ENCODE measurements around the gene UGT1A9. TPM values are rescaled to one million over a fixed set of nuclear protein-coding genes. Genes with fewer than 3 reads are reported as not detected.
"Not testable (repeated sequence)": the region's sequence is repeated elsewhere in the genome, so short reads cannot be mapped to it uniquely, and the experiment has no call there.

Gene UGT1A9
- total RNA-seq, 2 donors from 2014 or later, result 0.12 TPM; not detected in 1

DNA sequence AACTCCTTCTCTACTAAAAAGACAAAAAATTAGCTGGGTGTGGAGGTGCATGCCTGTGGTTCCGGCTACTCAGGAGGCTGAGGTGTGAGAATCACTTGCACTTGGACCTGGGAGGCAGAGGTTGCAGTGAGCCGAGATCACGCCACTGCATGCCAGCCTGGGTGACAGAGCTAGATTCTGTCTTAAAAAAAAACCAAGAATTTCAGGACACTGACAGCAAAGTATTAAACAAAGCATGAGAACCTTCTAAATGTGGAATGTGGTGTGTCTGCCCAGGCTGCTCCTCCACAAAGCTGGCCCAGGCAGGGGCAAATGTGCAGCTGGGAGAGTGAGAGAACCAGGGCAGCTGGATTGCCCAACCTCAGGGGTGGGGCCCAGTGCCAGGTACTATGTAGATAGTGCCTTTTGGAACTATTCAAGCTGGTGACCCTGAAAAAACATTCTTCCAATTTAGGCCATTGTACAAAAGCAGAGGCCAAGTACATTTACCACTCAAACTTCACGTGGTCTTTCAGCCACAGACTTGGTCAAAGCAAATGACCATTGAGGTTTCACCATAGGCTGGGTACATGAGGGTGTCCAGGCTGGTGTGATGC is 34.3 kb downstream of the UGT1A9 start:
- peak in 1 of 2 donors; percentile 75 for ATAC-seq
- no peak for DNase-seq
- intact Hi-C loops (cut with DNase I), result no loop called here

DNA sequence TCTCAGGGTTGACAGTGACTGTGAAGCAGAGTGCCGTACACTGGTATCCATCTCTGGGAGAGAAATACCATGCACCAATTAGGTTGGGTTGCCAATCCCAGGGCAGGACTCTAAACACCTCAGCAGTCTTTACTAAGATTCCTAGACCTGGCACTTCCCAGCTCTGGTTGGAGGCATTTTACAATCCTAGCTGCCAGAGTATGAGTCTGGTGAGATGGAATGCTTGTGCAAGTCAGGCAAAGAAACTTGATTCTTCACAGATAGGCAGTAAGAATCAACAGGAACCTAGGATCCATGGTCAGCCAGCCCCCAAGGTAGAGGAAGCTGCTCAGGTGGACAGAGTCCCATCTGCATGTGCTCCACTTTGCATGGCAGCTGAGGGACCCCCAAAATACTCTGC is 35.0 kb downstream of the UGT1A9 start:
- peak in 1 of 2 donors; percentile 78 for ATAC-seq
- DNase-seq, result no peak
- intact Hi-C loops (cut with DNase I), result no loop called here

DNA sequence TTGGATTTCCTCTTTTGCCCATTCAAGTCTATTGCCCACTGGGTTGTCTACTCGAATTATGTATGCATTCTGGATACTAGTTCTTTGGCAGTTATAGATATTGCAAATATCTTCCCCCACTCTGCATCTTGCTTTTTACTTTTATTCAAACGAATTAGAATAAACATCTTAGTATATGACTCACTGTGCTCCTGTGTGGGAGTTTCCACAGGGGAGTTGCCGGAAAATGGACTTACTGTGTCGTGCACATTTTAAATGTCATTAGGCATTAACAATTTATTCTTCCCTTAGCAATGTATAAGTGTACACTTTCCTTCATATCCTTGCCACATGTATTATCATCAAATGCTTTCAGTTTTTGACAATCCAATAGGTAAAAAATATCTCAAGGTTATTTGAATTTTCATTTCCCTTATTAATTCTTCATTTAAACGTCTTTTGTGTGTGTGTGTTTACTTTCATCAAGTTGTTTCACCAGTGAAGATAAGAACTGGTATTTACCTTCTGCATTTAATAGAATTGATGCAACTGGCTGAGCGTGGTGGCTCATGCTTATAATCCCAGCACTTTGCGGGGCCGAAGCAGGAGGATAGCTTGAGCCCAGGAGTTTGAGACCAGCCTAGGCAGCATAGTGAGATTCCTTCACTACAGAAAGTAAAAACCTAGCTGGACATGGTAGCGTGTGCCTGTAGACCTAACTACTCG is 36.4 kb downstream of the UGT1A9 start:
- intact Hi-C loops (cut with DNase I), result no loop called here
- no peak for ATAC-seq
- DNase-seq, result no peak

DNA sequence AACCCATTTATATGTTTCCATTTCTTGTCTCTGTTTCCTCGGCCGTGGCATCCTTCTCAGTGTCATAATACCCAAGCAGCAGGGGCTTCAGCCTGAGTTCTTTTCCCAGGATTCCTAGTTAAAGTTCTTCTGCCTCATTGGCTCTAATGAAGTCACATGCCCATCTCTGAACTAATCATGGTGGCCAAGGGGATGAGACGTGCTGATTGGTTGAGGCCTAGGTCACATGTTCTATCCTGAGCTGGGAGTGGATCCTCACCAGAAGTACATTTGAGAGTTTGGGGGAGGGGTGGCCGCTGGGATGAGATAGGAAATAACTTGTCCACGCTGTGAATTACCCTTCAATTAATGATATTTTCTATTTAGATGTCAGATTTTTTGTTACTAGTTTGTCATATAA is 37.2 kb downstream of the UGT1A9 start:
- intact Hi-C loops (cut with DNase I), result no loop called here
- ATAC-seq (no peak), DNase-seq (no peak)

DNA sequence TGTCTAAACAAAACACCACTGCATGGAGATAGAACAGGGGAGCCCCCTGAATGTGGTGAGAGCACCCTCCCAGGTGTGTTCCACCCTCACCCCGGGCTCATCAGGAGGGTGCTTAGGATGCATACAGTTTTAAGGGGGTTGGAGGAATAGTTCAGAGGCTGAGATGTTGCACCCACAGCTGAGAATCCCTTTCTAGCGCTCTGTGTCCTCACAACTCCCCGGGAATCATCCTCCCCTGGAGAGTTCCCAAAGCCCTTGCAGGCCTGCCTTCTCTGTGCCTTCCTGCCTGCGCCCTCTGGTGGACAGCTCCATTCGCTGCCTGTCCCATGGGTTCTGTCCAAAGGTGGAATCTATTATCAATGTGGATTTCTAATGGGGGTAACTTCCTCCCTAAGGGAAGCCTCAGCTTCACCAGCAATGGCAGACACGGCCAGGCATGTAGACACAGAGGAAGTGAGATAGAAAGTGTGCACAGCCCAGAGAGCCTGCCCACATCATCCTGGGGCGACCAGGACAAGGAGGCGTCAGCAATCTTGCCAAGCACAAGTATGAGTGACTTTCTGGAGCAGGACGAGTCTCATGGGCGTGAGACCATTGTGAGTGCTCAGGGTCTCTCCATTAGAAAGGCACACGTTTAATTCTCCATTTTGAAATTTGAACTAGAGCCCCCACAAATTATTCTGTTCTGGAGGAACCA is 39.8 kb downstream of the UGT1A9 start:
- ATAC-seq (peak; percentile 78 to 90), DNase-seq (peak; percentile 78)
- intact Hi-C loops (cut with DNase I), result no loop called here

DNA sequence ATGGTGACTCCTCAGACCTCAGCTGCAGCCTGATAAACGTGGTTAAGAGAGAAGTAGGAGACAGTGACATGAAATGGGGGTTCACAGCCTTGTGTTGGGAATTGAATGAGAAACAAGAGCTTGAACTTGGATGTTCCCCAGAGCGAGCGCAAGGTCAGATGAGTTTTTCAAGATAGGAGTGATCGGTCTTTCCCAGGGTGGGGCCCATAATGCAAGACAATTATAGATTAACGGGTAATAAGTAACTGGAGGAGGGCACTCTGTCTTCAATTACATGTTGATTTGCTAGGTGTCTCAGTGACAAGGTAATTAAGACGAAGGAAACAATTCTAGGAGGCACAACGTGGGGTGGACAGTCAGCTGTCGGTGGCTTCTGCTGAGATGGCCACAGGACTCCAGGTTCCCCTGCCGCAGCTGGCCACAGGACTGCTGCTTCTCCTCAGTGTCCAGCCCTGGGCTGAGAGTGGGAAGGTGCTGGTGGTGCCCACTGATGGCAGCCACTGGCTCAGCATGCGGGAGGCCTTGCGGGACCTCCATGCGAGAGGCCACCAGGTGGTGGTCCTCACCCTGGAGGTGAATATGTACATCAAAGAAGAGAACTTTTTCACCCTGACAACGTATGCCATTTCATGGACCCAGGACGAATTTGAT is 41.0 kb downstream of the UGT1A9 start, which contains the start of gene UGT1A5:
Gene UGT1A5 (plus strand): TSS at position 297 of the 651 bp plus-strand sequence. CDS start 85 bp downstream, at position 382.
- DNase-seq, result no peak
- no peak for ATAC-seq
- intact Hi-C loops (cut with DNase I), result no loop called here

DNA sequence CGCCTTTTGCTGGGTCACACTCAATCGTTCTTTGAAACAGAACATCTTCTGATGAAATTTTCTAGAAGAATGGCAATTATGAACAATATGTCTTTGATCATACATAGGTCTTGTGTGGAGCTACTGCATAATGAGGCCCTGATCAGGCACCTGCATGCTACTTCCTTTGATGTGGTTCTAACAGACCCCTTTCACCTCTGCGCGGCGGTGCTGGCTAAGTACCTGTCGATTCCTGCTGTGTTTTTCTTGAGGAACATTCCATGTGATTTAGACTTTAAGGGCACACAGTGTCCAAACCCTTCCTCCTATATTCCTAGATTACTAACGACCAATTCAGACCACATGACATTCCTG is 41.5 kb downstream of the UGT1A9 start:
- ATAC-seq (no peak), DNase-seq (no peak)
- intact Hi-C loops (cut with DNase I), result no loop called here

DNA sequence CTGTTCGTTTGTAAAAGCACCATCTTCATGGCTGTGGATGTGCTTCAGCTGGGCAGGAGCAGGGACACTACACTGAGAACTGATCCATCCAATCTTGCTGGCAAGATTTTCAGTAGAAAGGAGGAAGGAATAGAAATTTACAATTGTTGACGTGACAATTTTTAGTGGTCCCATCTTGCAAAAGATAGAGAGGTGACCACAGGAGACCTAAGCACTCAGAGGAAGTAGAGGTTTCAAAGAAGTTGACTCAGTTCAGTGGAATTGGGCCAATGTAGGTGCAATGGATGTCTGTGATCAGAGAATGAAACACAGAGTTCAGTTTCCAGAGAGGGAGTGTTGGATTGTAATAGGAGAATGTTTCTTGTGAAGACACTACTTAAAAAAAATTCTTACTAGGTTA is 42.4 kb downstream of the UGT1A9 start:
- intact Hi-C loops (cut with DNase I), result no loop called here
- DNase-seq, result no peak
- ATAC-seq, result no peak

DNA sequence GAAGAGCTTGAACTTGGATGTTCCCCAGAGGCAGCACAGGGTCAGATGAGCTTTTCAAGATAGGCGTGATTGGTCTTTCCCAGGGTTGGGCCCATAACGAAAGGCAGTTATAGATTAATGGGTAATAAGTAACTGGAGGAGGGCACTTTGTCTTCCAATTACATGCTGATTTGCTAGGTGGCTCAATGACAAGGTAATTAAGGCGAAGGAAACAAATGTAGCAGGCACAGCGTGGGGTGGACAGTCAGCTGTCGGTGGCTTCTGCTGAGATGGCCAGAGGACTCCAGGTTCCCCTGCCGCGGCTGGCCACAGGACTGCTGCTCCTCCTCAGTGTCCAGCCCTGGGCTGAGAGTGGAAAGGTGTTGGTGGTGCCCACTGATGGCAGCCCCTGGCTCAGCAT is 46.9 kb downstream of the UGT1A9 start, which contains the start of gene UGT1A4:
Gene UGT1A4 (plus strand): TSS at position 185 of the 400 bp plus-strand sequence. CDS start 85 bp downstream, at position 270.
- no peak for ATAC-seq
- DNase-seq, result no peak
- intact Hi-C loops (cut with DNase I), result no loop called here

DNA sequence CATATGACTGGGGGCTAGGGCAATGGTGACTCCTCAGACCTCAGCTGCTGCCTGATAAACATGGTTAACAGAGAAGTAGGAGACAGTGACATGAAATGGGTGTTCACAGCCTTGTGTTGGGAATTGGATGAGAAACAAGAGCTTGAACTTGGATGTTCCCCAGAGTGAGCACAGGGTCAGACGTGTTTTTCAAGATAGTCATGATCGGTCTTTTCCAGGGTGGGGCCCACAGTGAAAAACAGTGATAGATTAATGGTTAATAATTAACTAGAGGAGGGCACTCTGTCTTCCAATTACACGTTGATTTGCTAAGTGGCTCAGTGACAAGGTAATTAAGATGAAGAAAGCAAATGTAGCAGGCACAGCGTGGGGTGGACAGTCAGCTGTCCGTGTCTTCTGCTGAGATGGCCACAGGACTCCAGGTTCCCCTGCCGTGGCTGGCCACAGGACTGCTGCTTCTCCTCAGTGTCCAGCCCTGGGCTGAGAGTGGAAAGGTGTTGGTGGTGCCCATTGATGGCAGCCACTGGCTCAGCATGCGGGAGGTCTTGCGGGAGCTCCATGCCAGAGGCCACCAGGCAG is 57.1 kb downstream of the UGT1A9 start, which contains the start of gene UGT1A3:
Gene UGT1A3 (plus strand): TSS at position 320 of the 579 bp plus-strand sequence. CDS start 85 bp downstream, at position 405.
- ATAC-seq, result no peak
- DNase-seq, result no peak
- intact Hi-C loops (cut with DNase I), result no loop called here

DNA sequence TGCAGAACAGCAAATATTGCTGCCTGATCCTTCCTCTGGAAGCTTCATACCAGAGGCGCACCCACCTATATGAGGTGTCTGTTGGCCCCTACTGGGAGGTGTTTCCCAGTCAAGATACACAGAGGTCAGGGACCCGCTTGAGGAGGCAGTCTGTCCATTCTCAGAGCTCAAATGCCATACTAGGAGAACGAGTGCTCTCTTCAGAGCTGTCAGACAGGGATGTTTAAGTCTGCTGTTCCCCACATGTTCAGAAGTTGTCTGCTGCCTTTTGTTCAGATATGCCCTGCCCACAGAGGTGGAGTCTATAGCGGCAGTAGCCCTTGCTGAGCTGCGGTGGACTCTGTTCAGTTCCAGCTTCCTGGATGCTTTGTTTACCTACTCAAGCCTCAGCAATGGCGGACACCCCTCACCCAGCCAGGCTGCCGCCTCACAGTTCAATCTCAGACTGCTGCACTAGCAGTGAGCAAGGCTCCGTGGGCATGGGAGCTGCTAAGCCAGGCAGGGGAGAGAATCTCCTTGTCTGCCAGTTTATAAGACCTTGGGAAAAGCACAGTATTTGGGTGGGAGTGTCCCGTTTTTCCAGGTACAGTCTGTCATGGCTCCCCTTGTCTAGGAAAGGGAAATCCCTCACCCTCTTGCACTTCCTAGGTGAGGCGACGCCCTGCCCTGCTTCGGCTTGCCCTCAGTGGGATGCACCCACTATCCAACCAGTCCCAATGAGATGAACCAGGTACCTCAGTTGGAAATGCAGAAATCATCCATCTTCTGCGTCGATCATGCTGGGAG is 65.4 kb downstream of the UGT1A9 start:
- ATAC-seq; intact Hi-C loops (cut with DNase I); DNase-seq: not testable (repeated sequence)

DNA sequence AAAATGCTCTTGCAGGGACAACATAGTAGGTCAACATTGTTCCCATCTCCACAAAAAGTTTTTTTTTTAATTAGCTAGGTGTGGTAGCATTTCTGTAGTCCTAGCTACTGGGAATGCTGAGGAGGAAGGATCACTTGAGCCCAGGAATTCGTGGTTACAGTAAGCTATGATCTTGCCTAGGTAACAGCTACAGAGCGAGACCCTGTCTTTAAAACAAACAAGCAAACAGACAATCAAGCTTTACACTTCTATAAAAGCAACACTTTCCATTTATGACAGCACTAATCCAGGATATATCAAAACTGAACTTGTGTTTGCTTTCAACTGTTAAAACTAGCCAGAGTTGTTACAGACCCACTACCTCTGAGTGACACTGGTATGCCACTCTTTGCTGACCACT is 69.2 kb downstream of the UGT1A9 start:
- DNase-seq (no peak), ATAC-seq (no peak)
- intact Hi-C loops (cut with DNase I), result no loop called here

DNA sequence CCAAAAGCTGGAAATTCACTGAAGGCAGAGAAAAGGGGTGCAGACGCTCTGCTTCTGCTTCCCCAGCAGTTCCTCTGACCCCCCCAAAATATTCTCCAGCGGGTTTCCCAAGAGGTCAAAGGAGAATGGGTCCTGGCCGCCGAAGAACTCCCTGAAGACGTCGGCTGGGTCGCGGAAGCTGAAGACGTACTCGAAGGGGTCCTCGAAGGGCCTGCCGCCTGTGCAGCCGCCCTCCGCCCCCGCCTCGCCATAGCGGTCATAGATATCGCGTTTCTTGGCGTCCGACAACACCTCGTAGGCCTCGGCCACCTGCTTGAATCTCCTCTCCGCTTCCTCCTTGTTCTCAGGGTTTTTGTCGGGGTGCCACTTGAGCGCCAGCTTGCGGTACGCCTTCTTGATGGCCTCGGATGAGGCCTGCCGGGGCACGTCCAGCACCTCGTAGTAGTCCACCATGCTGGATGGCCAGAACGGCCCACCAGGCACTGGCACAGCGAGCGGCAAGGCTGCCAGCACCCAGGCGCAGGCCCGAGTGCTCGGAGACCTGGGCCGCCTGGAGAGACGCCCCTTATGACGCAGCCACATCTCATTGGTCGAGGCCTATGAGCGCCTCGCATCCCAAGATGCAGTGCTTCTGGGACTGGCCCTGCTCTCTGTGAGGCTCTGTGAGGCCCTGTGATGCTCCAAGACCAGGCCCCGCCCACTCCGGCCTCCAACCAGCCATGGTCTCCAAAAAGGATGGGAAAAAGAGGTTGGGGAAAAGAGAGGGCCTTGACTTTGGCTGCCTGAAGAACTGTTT is 72.0 kb downstream of the UGT1A9 start:
- intact Hi-C loops (cut with DNase I), result no loop called here
- ATAC-seq (no peak), DNase-seq (no peak)

DNA sequence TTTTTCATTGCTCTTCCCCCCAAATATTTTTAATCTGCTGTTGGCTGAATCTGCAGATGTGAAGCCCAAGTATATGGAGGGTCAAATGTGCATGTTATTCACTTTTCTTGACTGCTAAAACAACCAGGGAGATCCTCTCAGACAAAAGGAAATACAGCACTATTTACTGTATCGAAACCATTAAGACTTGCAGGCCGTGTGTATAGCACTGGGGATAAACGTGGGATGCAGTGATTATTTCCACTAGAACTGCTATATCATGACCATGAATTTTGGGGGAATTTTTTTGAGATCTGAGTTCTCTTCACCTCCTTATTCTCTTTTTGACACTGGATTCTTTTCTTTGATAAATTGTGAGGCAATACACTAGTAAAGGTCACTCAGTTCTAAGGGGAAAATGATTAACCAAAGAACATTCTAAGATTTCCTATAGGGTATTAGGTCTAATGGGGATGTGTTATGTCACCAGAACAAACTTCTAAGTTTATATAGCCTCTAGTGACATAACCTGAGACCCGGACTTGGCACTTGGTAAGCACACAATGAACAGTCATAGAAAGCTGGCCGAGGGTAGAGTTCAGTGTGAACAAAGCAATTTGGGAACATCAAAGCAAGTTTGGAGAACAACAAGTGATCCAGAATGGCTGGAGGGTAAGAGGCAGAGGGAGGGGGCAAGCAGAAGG is 73.5 kb downstream of the UGT1A9 start:
- DNase-seq (no peak), ATAC-seq (no peak)
- intact Hi-C loops (cut with DNase I), result no loop called here

DNA sequence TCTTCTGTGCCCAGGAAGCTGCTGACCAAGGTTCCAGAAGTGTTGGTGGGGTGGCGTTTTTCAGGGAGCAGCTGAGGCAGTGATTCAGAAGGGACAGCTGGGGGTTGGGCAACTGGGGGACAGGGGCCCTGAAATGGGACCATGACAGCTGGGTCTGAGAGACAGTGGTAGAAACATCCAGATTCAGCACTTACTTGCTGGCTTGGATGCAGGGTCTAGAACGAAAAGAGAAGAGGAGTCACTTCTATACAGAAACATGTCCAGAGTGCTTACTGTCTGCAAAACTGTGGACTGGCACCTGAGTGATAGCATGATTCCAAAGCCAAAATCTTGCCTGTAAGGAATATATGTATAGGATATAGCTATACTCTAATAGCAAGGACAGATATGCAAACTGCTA is 74.1 kb downstream of the UGT1A9 start:
- DNase-seq; ATAC-seq; intact Hi-C loops (cut with DNase I): not testable (repeated sequence)

DNA sequence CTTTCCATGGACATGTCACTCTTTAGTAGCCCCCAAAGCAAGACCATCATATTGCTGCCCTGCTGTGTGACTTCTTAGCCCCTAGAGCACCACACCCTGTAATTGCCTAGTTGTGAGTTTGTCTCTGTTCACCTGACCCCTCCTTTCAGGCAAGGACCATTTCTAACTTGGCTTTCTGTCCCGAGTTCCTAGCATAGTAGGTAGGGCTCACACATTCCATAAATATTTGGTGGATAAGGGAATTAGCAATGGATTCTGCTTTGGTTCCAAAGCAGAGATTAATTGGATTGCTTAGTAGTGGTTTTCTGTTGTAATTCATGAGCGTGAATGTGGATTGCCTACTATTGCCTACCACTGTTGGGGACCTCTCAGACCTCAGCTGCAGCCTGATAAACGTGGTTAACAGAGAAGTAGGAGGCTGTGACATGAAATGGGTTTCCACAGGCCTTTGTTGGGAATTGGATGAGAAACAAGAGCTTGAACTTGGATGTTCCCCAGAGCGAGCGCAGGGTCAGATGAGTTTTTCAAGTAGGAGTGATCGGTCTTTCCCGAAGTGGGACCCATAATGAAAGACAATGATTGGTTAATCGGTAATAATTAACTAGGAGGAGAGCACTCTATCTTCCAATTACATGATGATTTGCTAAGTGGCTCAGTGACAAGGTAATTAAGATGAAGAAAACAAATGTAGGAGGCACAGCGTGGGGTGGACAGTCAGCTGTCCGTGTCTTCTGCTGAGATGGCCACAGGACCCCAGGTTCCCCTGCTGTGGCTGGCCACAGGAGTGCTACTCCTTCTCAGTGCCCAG is 75.0 kb downstream of the UGT1A9 start:
- intact Hi-C loops (cut with DNase I), result no loop called here
- ATAC-seq (no peak), DNase-seq (no peak)

DNA sequence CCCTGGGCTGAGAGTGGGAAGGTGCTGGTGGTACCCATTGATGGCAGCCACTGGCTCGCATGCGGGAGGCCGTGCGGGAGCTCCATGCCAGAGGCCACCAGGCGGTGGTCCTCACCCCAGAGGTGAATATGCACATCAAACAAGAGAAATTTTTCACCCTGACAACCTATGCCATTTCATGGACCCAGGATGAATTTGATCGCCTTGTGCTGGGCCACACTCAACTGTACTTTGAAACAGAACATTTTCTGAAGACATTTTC is 75.5 kb downstream of the UGT1A9 start:
- ATAC-seq (no peak), DNase-seq (no peak)
- intact Hi-C loops (cut with DNase I), result no loop called here
